Activated T-cell treated with anti-CD3 and anti-CD28 coated beads, Interleukin-2, amount 50 U/mL, for 48 hours (primary cell): Measurements from ENCODE around the gene SPATA6L.
"Not testable (repeated sequence)": the region's sequence is repeated elsewhere in the genome, so short reads cannot be mapped to it uniquely, and the experiment has no call there.

Experiments
- DNase-seq, 2 experiments: peaks; one replicate each; pipeline ENCODE4 v3.0.0-alpha.2; 2020

Gene SPATA6L

DNA sequence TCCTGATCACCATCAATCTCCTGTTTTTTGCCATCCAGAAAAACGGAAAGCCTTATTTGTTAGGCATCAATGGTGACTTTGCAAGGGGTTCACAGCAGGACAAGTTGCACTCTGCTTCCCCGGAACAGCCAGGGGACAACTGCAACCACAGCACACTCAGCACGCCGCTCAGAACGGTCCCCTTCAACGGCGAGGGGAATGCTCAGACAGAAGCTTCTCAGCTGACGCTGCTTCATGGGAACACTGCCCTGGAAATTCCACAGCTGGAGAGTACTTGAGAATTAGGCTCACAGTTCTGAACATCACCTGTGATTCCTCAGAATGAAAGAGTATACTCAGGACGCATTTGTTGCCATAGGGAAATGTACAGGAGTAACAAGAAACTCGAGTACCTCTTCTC is 44.3 kb downstream of the SPATA6L start:
- DNase-seq, result no peak

GRCh38 chr9:4620881-4621555 is 45.3 kb downstream of the SPATA6L start:
- DNase-seq, result no peak

DNA sequence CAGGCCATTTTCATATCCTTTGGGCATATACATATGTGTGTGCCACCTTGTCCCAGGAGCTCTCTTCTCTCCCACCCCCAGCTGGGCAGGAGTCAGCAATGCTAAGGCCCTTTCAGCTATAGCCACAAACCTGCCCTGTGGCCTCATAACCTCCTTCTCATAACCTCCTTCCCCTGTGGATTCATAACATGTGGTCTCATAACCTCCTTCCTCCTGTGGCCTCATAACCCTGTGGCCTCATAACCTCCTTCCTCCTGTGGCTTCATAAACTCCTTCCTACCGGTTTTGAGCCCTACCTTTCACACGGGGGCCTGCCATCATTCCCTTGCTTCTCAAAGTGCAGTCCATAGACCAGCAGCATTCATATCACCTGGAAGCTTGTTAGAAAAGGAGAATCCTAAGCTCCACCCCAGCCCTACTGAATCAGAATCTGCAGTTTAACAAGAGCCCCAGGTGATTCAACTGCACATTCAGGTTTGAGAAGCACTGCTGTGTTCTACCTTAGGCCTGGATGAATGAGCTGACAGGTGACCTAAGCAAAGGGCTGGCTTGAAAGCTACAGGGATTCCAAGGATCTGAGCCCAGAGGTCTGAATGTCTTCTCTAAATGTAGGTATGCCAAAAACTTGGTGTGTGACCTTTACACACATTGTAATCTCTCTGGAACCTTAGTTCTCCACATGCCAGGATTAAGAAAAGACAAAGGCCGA is 46.1 kb downstream of the SPATA6L start:
- DNase-seq, result peak in 1 of 2 experiments; percentile 26

GRCh38 chr9:4618700-4619099 is 47.6 kb downstream of the SPATA6L start:
- DNase-seq, result no peak

DNA sequence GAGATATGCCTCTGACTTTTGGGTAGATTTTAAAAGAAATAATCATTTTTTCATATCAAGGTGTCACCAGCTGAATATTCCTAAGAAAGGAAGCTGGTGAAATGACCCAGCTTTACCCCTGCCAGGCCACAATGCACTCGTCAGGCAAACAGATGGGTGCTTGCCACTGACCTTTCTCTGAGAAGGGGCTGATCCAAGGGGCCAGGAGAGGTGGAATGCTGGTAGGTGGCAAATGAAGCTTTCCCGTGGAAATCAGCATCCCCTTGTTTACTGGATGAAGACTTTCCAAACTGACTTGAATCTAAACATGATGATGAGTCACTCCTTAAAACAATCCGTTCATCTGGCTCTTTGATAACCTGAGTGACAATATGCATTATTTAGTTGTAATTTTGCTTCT is 48.5 kb downstream of the SPATA6L start:
- no peak for DNase-seq

GRCh38 chr9:4615778-4616177 is 50.5 kb downstream of the SPATA6L start:
- DNase-seq, result no peak

GRCh38 chr9:4615251-4615650 is 51.0 kb downstream of the SPATA6L start:
- no peak for DNase-seq

DNA sequence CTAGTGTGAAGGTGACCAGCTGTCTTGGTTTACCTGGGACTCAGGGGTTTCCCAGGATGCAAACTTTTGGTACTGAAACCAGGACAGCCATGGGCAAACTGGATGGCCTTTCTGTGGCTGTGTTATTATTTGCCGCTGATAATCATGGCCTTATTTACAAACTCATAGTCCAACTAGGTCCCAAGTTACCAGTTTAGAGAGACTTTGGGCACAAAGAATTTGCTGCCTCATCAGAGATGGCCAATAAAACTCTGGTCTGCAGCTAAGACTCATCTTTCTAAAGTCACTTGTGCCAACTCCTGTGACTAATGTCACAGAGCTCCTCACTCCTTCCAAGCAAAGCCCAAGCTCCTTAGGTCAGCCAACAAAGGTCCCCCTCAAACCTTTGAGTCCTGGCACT is 51.7 kb downstream of the SPATA6L start:
- DNase-seq, result no peak

GRCh38 chr9:4606033-4606432 is 60.2 kb downstream of the SPATA6L start:
- DNase-seq, result not testable (repeated sequence)

GRCh38 chr9:4604678-4605095 is 61.6 kb downstream of the SPATA6L start:
- peak; percentile 66 to 67 for DNase-seq

DNA sequence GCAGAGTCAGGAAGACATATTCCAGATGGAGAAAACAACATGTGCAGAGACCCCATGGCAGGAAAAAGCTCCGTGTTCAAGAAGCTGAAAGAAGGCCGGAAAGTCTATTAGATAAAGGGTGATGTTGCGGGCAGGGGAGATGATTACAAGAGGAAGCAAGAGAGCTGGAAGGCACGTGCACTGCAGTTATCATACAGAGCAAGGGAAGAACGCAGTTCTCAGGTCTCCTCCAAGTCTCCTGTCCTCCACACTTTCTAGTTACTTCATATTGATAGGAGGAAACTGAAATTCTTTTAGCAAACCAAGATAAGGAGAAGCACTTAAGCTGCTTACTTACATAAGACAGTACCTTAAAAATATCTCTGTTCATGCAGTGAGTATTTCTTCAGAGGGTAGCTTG is 62.5 kb downstream of the SPATA6L start:
- DNase-seq, result no peak

DNA sequence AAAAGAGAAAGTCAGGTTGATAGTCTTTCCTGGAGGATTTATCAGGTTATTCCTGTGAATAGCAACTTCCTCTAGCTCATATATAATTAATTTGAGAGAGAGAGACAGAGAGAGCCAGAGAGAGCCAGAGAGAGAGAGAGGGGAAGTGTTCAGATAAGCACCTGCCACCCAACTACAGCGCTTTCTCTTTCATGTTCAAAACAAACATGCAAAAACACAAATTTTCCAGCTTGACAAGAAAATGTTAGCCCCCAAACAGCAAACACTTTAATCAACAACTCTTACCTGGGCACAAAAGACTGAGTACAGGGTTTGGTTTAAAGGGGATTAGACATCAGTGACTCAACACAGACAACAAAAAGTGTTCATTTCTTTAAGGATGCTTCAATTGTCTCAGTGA is 65.9 kb downstream of the SPATA6L start:
- no peak for DNase-seq

DNA sequence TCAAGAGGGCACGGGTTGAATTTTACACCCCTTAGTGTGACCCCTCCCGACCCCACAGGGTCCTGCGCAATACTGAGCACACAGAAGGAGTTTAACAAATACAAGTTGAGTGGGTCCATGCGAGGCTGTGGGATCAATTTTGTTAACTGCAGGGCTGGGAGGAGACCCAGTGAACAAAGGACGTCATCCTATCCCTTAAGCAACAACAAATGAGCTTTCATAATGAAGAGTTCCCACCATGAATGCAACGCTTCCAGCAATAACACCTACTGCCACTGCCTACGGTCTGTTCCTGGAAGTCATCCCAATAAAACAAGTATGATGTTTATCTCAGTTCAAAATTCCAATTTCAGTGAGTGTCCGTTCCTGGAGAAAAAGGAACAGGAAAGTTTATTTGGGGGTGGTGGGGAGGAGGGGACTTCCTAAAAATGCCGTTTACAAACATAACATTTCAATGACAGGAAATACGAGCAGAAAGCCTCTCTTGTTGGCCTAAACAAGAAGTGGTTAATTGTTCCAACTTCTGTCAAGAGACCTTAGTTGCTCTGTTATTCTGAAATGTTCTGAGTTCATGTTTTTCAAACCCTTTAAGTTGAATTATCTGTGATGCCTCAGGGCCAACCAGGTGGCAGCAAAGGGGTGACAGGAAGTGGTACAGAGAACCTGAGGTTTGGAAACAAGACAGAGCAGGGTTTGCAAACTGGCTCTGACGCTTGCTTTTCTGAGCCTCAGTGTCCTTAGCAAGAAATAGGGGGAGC is 69.9 kb downstream of the SPATA6L start:
- peak; percentile 34 to 37 for DNase-seq

DNA sequence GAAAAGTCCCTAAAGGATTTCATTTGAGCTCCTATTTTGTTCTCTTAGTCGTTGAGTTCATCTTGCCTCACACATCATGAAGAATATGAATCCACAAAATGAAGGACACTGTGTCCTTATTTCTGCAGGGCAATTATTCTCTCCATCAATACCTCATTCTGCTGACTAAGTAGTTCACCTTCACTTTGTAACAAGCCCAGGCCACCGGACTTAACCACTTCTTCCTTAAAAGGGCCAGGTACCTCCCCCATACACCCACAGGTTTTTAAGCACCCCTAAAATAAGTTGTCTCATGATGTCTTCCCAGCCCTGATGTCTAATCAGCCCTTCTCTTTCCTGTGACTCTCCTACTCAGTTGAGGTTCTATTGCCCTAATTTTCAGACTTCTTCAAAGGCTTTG is 71.3 kb downstream of the SPATA6L start:
- no peak for DNase-seq

DNA sequence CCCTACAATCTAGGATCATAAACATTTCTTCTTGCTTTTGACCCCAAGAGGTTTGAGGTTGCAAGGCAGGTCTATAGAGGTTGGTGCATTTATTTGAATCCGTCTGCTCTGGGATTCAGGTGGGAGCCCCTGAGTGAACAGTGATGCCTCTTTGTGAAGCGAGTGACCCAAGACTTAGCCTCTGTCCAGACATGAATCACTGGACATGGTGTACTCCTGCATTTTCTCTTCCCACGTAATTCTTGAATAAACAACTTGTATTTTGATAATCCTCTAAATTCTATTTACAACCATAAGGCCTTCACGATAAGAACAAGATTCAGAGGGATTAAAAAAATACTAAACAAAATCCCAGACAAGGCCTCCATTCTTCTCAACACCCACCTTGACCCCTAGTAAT is 71.7 kb downstream of the SPATA6L start:
- no peak for DNase-seq

- no peak for DNase-seq
Observed at GRCh38 chr9:4592886-4593285, 73.4 kb downstream of the SPATA6L start.

DNA sequence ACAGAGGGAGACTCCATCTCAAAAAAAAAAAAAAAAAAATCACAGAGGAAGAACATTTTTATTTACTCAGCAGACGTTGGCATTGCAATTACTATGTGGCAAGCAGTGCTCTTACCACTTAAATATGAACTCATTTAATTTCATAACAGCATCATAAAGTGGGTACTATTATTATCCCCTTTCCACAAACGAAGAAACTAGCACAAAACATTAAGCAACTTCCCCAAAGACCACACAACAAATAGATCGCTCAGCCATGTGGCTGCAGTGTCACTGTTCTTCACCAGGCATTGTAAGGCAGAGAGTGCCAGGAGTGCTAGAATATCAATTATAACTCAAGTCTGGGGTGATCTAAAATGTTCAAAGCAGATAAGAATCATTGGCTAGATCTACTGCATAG is 74.0 kb downstream of the SPATA6L start:
- no peak for DNase-seq

DNA sequence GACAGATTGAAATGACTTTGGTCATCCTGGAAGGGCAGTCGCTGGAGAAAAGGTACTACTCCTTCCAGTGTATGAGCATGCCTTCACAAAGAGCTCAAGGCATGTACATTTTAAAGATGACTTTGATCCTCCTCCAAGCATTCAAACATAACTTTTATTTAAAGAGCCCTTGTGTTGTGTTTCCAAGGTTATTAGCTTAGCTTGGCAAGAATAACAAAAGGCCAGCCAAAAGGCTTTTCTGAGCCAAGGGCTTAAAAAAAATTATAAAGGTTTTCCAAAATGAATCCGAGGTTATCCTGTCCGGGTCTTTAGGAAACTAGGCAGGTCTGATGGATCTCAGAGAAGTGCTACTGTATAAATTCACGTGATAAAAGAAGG is 75.2 kb downstream of the SPATA6L start:
- DNase-seq, result no peak

DNA sequence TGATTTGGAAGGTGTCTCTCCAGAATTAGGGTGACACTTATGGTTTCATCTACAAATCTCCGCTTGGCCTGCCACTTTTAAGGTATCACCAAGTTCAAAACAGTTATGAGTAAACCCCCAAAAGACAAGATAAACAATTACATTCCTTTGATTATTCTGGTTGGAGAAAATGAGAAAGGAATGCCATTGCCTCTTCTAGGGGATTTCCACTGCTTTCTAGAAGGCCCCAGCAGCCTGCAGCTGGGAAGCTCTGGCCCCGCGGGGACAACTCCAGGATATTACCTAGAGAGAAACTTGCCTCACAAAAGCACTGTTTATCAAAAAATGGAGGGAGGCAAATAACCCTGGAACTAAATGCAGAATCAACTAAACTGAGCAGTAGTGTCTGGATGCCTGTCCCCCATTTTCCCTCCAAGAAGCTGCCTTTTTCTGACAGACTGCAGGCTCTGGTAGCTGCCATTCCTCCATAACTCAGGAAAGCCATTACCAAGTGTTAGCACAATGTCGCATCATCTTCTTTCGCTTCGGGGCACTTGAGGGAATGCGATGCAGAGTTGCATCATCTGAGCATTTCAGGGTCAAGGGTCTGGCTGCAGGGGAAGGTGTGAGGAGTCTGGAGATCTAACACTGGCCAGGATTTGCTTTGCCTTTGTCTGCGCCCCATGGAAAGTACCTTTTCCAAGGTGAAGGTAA is 75.7 kb downstream of the SPATA6L start:
- DNase-seq, result no peak

DNA sequence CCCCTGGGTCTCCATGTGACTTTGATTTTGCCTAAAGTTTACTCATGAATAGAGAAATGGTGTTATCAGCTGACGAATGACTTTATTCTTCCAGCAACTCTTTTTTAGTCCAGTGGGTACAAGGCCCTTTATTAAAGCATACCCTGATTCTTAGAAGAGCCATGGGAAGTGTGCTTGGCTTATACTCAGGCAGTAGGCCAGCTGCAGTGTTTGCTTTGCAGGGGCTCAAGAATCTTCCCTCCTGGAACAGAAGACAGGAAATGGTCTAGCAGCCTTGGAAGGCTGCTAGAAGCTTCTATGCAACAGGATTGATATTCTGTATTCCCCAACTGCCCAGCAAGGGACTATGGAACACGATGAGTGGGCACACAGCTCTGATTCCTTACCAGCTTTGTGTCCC is 77.6 kb downstream of the SPATA6L start:
- no peak for DNase-seq

DNA sequence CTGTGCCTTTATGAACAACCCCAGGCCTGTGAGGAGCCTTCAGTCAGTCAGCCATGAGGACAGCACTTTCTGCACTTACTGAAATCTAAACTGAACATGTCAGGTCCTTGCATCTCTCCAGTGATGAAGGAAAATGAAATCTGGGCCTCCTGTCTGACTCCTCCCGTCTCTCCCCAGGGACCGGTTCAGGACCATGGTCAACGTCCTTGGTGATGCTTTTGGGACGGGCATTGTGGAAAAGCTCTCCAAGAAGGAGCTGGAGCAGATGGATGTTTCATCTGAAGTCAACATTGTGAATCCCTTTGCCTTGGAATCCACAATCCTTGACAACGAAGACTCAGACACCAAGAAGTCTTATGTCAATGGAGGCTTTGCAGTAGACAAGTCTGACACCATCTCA is 81.1 kb downstream of the SPATA6L start:
- DNase-seq, result no peak

DNA sequence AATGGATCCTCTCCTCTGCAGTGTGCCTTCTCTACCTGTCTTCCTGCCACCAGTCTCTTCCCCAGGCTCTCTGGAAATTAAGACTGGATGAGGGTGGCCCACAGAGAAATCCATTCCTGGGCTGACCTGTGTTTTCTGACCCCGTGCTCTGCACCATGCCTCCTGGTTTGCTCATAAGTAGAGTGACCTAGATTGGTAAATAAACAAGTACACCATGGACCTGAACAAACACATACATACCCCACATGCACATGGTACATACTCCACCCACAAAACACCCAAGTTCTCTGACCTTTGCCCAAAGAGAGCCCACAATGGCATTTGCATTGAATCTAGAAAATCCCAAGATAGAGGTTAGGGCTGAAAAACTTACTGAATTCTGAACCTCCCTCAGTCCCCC is 81.6 kb downstream of the SPATA6L start:
- no peak for DNase-seq

DNA sequence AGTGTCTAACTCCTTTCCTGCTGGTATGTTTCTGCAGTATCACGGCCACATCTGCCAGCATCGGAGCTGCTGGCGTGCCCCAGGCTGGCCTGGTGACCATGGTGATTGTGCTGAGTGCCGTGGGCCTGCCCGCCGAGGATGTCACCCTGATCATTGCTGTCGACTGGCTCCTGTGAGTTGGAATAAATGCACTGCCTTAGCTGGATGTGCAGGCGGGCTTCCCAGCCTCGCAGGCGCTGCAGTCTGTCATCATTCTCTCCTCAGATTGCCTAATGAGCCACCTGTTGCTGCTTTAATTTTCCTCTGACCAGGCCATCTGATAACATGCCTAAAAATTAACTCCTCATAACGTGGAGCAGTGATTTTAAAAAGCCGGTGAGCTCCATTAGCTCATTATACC is 83.3 kb downstream of the SPATA6L start:
- DNase-seq, result no peak
